OCI-LY7 (cell line): Measurements from ENCODE around the gene ADAMTS4. TPM values are rescaled to one million over a fixed set of nuclear protein-coding genes. Genes with fewer than 3 reads are reported as not detected.

Experiments used
- BruUV-seq: library from RNA; stranded (reverse); fragments of 400-500 nt; replicated peaks from 2 replicates; lab custom pipeline; 2021; lab: Mats Ljungman, UMichigan
- CTCF ChIA-PET: fragments of 300-600 bp; sonication (Branson Sonifier 250); formaldehyde crosslinking; loops from one replicate; lab custom pipeline; 2022; ENCODE audit warnings: antibody characterized with exemption; ENCODE audit not compliant: unreplicated experiment; lab: Charles Lee
- POLR2A ChIA-PET: fragments of 300-600 bp; sonication (Branson Sonifier 250); formaldehyde crosslinking; loops from one replicate; lab custom pipeline; 2022; ENCODE audit warnings: antibody characterized with exemption; lab: Charles Lee
- DNase-seq: peaks from one replicate; pipeline ENCODE4 v3.0.0-alpha.2; 2015; ENCODE audit warnings: low spot score
- H2AFZ ChIP-seq: fragments of 200-600 bp; sonication (generic), shearing (Covaris generic); 2 replicates; pipeline ENCODE4 v1.6.1; 2014; ENCODE audit warnings: mild to moderate bottlenecking, antibody characterized with exemption, low read length, moderate library complexity
- H3K27ac ChIP-seq: fragments of 200-600 bp; sonication (generic); 2 replicates; pipeline ENCODE4 v1.5.1; 2014; ENCODE audit warnings: mixed run types, low read depth, mild to moderate bottlenecking, moderate library complexity, low read length, inconsistent platforms; ENCODE audit not compliant: poor library complexity, severe bottlenecking
- H3K36me3 ChIP-seq: fragments of 200-600 bp; sonication (generic); 2 replicates; pipeline ENCODE4 v1.6.1; 2014; ENCODE audit warnings: mild to moderate bottlenecking, antibody characterized with exemption, low read length, moderate library complexity, mixed read lengths; ENCODE audit not compliant: insufficient read depth
- H3K4me1 ChIP-seq: fragments of 200-600 bp; sonication (generic); 2 replicates; pipeline ENCODE4 v1.5.1; 2014; ENCODE audit warnings: mild to moderate bottlenecking, low read length; ENCODE audit not compliant: insufficient read depth, poor library complexity, severe bottlenecking
- H3K4me2 ChIP-seq: fragments of 200-600 bp; sonication (generic); 2 replicates; pipeline ENCODE4 v1.6.1; 2014; ENCODE audit warnings: mild to moderate bottlenecking, low read length
- H3K4me3 ChIP-seq: fragments of 200-600 bp; sonication (generic); 2 replicates; pipeline ENCODE4 v1.5.1; 2014; ENCODE audit warnings: mild to moderate bottlenecking, low read depth, low read length; ENCODE audit not compliant: poor library complexity, severe bottlenecking
- H3K79me2 ChIP-seq: fragments of 200-600 bp; sonication (generic); 2 replicates; pipeline ENCODE4 v1.6.1; 2016; ENCODE audit warnings: low read depth, mild to moderate bottlenecking, low read length, moderate library complexity, mixed read lengths; ENCODE audit not compliant: insufficient read depth
- H3K9me2 ChIP-seq: fragments of 200-600 bp; sonication (generic); 2 replicates; pipeline ENCODE4 v1.6.1; 2016; ENCODE audit warnings: mild to moderate bottlenecking, low read length, mixed read lengths; ENCODE audit not compliant: insufficient read depth
- H3K9me3 ChIP-seq: fragments of 200-600 bp; sonication (generic); 2 replicates; pipeline ENCODE4 v1.6.1; 2014; ENCODE audit warnings: mild to moderate bottlenecking, mixed run types, low read length, mixed read lengths
- H4K20me1 ChIP-seq: fragments of 200-600 bp; sonication (generic); 2 replicates; pipeline ENCODE4 v1.6.1; 2014; ENCODE audit warnings: mild to moderate bottlenecking, antibody characterized with exemption, low read length, moderate library complexity, mixed read lengths; ENCODE audit not compliant: insufficient read depth
- CTCF ChIP-seq: fragments of 200-600 bp; sonication (generic); conservative IDR thresholded peaks from 2 replicates; pipeline ENCODE4 v1.5.1; 2014; ENCODE audit warnings: mild to moderate bottlenecking, antibody characterized with exemption, low read length, moderate library complexity, mixed read lengths
- EZH2phosphoT487 ChIP-seq: fragments of 200-600 bp; sonication (generic); IDR thresholded peaks from 2 replicates; pipeline ENCODE4 v1.6.1; 2018; ENCODE audit warnings: low read depth, borderline replicate concordance, mild to moderate bottlenecking, mixed run types, antibody characterized with exemption, low read length, moderate library complexity, mixed read lengths
- intact Hi-C: fragments of 100-400 bp; cut with micrococcal nuclease; formaldehyde crosslinking; loops from one replicate; pipeline ENCODE4 v1.10.0; 2022; ENCODE audit not compliant: unreplicated experiment
- total RNA-seq, 2 experiments: library from RNA; depleted of rRNA in 1 of 2; stranded (reverse); fragments of >200 nt in 1 of 2; shearing (Covaris generic) in 1 of 2; gene quantifications; 2 replicates each; pipeline ENCODE4 v1.2.3, GENCODE V29; 2014 to 2022

Gene ADAMTS4
- total RNA-seq, 2 experiments from 2014 or later, result 0.03 to 0.15 TPM

- ChIA-PET POLR2A (interaction anchor here (0.6 to 2.8 kb wide), 13 partner anchors 9 to 1547 kb away, joined by 3 to 22 read pairs (median 3); partner anchors contain the start of genes FCER1G and TOMM40L), CTCF (interaction anchor here (1.0 to 2.4 kb wide), 7 partner anchors 9 to 180 kb away, joined by 3 to 12 read pairs (median 6); partner anchors contain the start of gene TOMM40L)
- H3K27ac ChIP-seq, result peak within 1 kb of the TSS; percentile 57
- H3K9me3 ChIP-seq, result no peaks in the 10 kb centered on the region
- H3K79me2 ChIP-seq, result peaks cover 4% of the 10 kb centered on the region; the same call in 1 of the 2 replicates
- TF ChIP-seq CTCF (peak; percentile 79), EZH2phosphoT487 (no peak)
- intact Hi-C loops, result no loop called here
- no peaks in the 10 kb centered on the region for H4K20me1 ChIP-seq
- no TSS peak for BruUV-seq
- peak within 1 kb of the TSS; percentile 64 for H3K4me2 ChIP-seq
- peaks cover 23% of the 10 kb centered on the region for H3K36me3 ChIP-seq
- peaks cover 35% of the 10 kb centered on the region for H3K4me1 ChIP-seq
- H3K4me3 ChIP-seq, result peak within 1 kb of the TSS; percentile 75
- H3K9me2 ChIP-seq, result no peaks in the 10 kb centered on the region
- DNase-seq, result peak; percentile 99
- H2AFZ ChIP-seq, result peak within 1 kb of the TSS; percentile 94
These were observed 3.2 kb upstream of the ADAMTS4 start, which contains the start of gene NDUFS2 for GRCh38 chr1:161201836-161202712. TSS of gene NDUFS2 (plus strand) at chr1:161202367. CDS start at chr1:161202386, 19 bp downstream.

- H3K27ac ChIP-seq, result peak overlapping the region; percentile 13
- CTCF ChIA-PET, result interaction anchor here (1.4 to 2.4 kb wide), 4 partner anchors 10 to 181 kb away, joined by 4 to 12 read pairs (median 6); partner anchors contain the start of gene TOMM40L
- no peak for DNase-seq
- peak overlapping the region; percentile 63 for H3K4me2 ChIP-seq
- no peak for TF ChIP-seq CTCF
- TF ChIP-seq EZH2phosphoT487, result no peak
- BruUV-seq, result no TSS peak
- no peaks in the 10 kb centered on the region for H3K9me3 ChIP-seq
- intact Hi-C loops, result no loop called here
- POLR2A ChIA-PET, result interaction anchor here (0.6 to 2.8 kb wide), 5 partner anchors 10 to 1546 kb away, joined by 3 to 22 read pairs (median 5); no protein-coding TSS in a partner anchor
- peak overlapping the region; percentile 94 for H2AFZ ChIP-seq
- H3K9me2 ChIP-seq, result no peaks in the 10 kb centered on the region
- no peaks in the 10 kb centered on the region for H4K20me1 ChIP-seq
- H3K4me3 ChIP-seq, result peak overlapping the region; percentile 75
- H3K4me1 ChIP-seq, result peaks cover 35% of the 10 kb centered on the region
- peaks cover 14% of the 10 kb centered on the region for H3K36me3 ChIP-seq
- H3K79me2 ChIP-seq, result peaks cover 4% of the 10 kb centered on the region; the same call in 1 of the 2 replicates
These were observed 2.4 kb upstream of the ADAMTS4 start for GRCh38 chr1:161200992-161201835.
